ENCODE data around the gene ERCC6L.

ERCC6L gene

DNA sequence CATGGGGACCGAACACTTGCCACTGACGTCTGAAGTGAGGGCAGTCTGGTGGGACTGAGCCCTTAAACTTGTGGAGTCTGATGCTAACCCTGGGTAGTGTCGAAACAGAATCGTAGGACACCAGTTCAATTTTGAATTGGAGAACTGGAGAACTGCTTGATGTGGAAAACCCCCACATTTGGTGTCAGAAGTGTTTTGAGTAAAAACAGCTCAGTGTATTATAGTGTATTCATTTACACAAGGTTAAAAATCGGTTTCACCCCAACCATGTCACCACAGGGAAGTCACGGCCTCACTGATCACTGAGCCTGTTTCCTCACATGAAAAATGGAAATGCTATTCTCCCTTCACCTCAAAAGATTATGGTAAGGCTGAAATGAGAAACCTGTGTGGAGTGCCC, 35.4 kb downstream of the ERCC6L start:
- Histone ChIP-seq H3K9me3 (replicated peaks; ENCODE audit: insufficient read depth, low read length) (no peaks in the 10 kb centered on the region), H3K9me2 (replicated peaks; ENCODE audit: insufficient read depth, low read length) (no peaks in the 10 kb centered on the region), H3K36me3 (replicated peaks; ENCODE audit: insufficient read depth, low read length) (no peaks in the 10 kb centered on the region), H3K27me3 (replicated peaks; ENCODE audit: insufficient read depth, low read length) (no peaks in the 10 kb centered on the region), H3K4me3 (ENCODE audit: low read length) (no peak overlapping the region), H3F3A (ENCODE audit: insufficient read depth, low read length) (no peaks in the 10 kb centered on the region), H2AFZ (ENCODE audit: low read length) (no peak overlapping the region), H4K20me1 (ENCODE audit: insufficient read depth, low read length) (no peaks in the 10 kb centered on the region), H3K9ac (ENCODE audit: low read length) (no peak overlapping the region), H3K4me2 (ENCODE audit: low read depth, low read length) (no peak overlapping the region), H3K4me1 (ENCODE audit: low read length) (no peaks in the 10 kb centered on the region), H3K27ac (ENCODE audit: low read length) (no peak overlapping the region), H3K79me2 (ENCODE audit: low read length) (peaks cover 15% of the 10 kb centered on the region; the same call in 1 of the 2 replicates)
- no peak for TF ChIP-seq EZH2phosphoT487 (IDR thresholded peaks at IDR 0.05; ENCODE audit: low read length)
- no peak for DNase-seq

DNA sequence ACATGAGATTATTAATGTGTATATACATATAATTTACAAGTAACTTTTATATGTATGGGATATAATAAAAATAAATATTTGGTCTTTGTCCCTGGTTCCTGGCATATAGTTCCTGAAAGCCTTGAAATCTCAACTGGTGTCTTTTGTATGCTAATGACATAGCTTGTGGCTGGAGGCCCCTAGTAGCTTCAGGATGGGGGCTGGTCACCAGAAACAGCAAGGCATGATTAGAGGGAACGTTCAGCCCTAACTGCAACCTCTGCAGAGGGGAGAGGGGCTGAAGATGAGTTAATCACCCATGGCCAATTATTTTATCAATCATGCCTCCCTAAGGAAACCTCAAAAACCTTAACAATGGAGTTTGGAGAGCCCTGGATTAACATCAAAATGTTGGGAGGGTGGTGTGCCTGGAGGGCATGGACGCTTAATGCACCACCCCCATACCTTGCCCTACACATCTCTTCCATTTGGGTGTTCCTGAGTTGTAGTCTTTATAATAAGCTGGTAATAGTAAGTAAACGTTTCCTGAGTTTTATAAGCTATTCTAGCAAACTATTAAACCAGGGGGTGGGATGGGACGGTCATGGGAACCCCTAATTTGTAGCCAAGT, 35.9 kb downstream of the ERCC6L start:
- Histone ChIP-seq H3F3A (ENCODE audit: insufficient read depth, low read length) (no peaks in the 10 kb centered on the region), H3K27me3 (replicated peaks; ENCODE audit: insufficient read depth, low read length) (no peaks in the 10 kb centered on the region), H4K20me1 (ENCODE audit: insufficient read depth, low read length) (no peaks in the 10 kb centered on the region), H2AFZ (ENCODE audit: low read length) (no peak overlapping the region), H3K9me2 (replicated peaks; ENCODE audit: insufficient read depth, low read length) (no peaks in the 10 kb centered on the region), H3K79me2 (ENCODE audit: low read length) (peaks cover 15% of the 10 kb centered on the region; the same call in 1 of the 2 replicates), H3K9me3 (replicated peaks; ENCODE audit: insufficient read depth, low read length) (no peaks in the 10 kb centered on the region), H3K36me3 (replicated peaks; ENCODE audit: insufficient read depth, low read length) (no peaks in the 10 kb centered on the region), H3K4me1 (ENCODE audit: low read length) (no peaks in the 10 kb centered on the region), H3K4me3 (ENCODE audit: low read length) (no peak overlapping the region), H3K27ac (ENCODE audit: low read length) (no peak overlapping the region), H3K4me2 (ENCODE audit: low read depth, low read length) (no peak overlapping the region), H3K9ac (ENCODE audit: low read length) (no peak overlapping the region)
- TF ChIP-seq EZH2phosphoT487 (IDR thresholded peaks at IDR 0.05; ENCODE audit: low read length) (no peak), EZH2 (optimal IDR thresholded peaks at IDR 0.05; ENCODE audit: low read depth, low read length) (no peak)
- TF ChIP-seq, protein P1, sequence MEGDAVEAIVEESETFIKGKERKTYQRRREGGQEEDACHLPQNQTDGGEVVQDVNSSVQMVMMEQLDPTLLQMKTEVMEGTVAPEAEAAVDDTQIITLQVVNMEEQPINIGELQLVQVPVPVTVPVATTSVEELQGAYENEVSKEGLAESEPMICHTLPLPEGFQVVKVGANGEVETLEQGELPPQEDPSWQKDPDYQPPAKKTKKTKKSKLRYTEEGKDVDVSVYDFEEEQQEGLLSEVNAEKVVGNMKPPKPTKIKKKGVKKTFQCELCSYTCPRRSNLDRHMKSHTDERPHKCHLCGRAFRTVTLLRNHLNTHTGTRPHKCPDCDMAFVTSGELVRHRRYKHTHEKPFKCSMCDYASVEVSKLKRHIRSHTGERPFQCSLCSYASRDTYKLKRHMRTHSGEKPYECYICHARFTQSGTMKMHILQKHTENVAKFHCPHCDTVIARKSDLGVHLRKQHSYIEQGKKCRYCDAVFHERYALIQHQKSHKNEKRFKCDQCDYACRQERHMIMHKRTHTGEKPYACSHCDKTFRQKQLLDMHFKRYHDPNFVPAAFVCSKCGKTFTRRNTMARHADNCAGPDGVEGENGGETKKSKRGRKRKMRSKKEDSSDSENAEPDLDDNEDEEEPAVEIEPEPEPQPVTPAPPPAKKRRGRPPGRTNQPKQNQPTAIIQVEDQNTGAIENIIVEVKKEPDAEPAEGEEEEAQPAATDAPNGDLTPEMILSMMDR (IDR thresholded peaks at IDR 0.05; ENCODE audit: low read length) = no peak
- no peak for DNase-seq

DNA sequence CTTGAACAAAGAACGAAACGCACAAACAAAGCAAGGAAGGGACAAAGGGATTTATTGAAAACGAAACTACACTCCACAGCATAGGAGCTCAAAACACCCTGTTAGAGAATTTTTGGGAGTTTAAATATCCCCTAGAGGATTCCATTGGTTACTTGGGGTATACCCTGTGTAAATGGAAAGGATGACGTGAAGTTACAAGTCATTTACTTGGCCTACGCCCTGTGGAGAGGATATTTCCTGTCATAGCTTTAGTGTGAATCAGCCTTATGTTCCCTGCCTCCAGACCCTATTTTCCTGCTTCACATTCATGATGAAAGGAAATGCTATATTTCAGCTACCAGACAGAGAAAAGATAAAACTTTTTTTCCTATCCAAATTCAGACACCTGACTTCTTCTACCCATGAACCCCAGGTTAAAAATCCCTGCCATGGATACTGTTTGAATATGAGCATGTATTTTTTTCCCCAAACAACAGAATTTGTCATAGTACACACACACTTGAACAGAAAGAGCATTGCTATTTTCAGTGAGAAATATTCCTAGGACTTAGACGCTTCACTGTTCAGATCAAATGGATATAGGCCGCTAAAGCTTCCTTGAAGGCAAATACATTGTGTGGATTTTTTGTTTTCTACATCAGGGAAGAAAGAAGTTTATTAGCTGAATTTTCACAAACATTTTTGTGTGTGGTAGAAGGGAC, 36.8 kb downstream of the ERCC6L start:
- Histone ChIP-seq H3K4me3 (ENCODE audit: low read length) (no peak overlapping the region), H3K9me3 (replicated peaks; ENCODE audit: insufficient read depth, low read length) (no peaks in the 10 kb centered on the region), H3F3A (ENCODE audit: insufficient read depth, low read length) (no peaks in the 10 kb centered on the region), H3K27me3 (replicated peaks; ENCODE audit: insufficient read depth, low read length) (no peaks in the 10 kb centered on the region), H3K79me2 (ENCODE audit: low read length) (peaks cover 9% of the 10 kb centered on the region; the same call in 1 of the 2 replicates), H2AFZ (ENCODE audit: low read length) (no peak overlapping the region), H3K4me2 (ENCODE audit: low read depth, low read length) (no peak overlapping the region), H3K9me2 (replicated peaks; ENCODE audit: insufficient read depth, low read length) (no peaks in the 10 kb centered on the region), H3K27ac (ENCODE audit: low read length) (no peak overlapping the region), H4K20me1 (ENCODE audit: insufficient read depth, low read length) (no peaks in the 10 kb centered on the region), H3K36me3 (replicated peaks; ENCODE audit: insufficient read depth, low read length) (no peaks in the 10 kb centered on the region), H3K4me1 (ENCODE audit: low read length) (no peaks in the 10 kb centered on the region), H3K9ac (ENCODE audit: low read length) (no peak overlapping the region)
- no peak for TF ChIP-seq EZH2 (optimal IDR thresholded peaks at IDR 0.05; ENCODE audit: low read depth, low read length)
- TF ChIP-seq, protein P1 (IDR thresholded peaks at IDR 0.05; ENCODE audit: low read length) = no peak
- no peak for TF ChIP-seq EZH2phosphoT487 (IDR thresholded peaks at IDR 0.05; ENCODE audit: low read length)
- no peak for DNase-seq

DNA sequence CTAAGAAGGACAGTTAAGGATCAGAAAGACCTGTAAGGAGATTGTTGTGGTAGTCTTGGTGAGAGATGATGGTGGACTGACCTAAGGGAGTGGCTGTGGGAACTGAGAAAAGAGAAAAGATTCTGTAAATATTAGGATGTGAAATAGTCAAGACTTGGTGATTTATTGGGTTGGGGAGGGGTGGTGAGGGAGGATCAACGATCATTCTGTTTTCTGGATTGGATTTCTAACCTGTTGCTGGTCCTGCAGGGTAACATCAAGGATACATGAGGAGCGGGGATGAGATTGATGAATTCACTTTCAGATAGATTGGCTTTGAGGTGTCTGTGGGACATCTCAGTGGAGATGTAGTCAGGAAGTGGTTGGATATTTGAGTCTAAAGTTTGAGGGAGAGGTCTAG, 55.9 kb downstream of the ERCC6L start:
- DNase-seq = no peak
- Histone ChIP-seq H3K9ac (ENCODE audit: low read length) (no peak overlapping the region), H3K27ac (ENCODE audit: low read length) (no peak overlapping the region), H3K27me3 (replicated peaks; ENCODE audit: insufficient read depth, low read length) (no peaks in the 10 kb centered on the region), H3F3A (ENCODE audit: insufficient read depth, low read length) (no peaks in the 10 kb centered on the region), H3K4me2 (ENCODE audit: low read depth, low read length) (peak overlapping the region; percentile 69; the same call in 1 of the 2 replicates), H3K79me2 (ENCODE audit: low read length) (peaks cover 25% of the 10 kb centered on the region), H3K36me3 (replicated peaks; ENCODE audit: insufficient read depth, low read length) (no peaks in the 10 kb centered on the region), H3K4me1 (ENCODE audit: low read length) (peaks cover 5% of the 10 kb centered on the region; the same call in 1 of the 2 replicates), H3K9me2 (replicated peaks; ENCODE audit: insufficient read depth, low read length) (no peaks in the 10 kb centered on the region), H3K4me3 (ENCODE audit: low read length) (no peak overlapping the region), H2AFZ (ENCODE audit: low read length) (no peak overlapping the region), H3K9me3 (replicated peaks; ENCODE audit: insufficient read depth, low read length) (no peaks in the 10 kb centered on the region), H4K20me1 (ENCODE audit: insufficient read depth, low read length) (no peaks in the 10 kb centered on the region)
- TF ChIP-seq, protein P1 (IDR thresholded peaks at IDR 0.05; ENCODE audit: low read length) = no peak
- no peak for TF ChIP-seq EZH2 (optimal IDR thresholded peaks at IDR 0.05; ENCODE audit: low read depth, low read length)
- no peak for TF ChIP-seq EZH2phosphoT487 (IDR thresholded peaks at IDR 0.05; ENCODE audit: low read length)
